Psoas muscle (tissue), 8 donors: Measurements from ENCODE around the gene SLC47A2. TPM values are rescaled to one million over a fixed set of nuclear protein-coding genes. Genes with fewer than 3 reads are reported as not detected.

ENCODE experiments used
- ATAC-seq, 4 donors: fragments of 200-7000 bp; cut with Tn5 transposase; one replicate each; pipeline ENCODE4 v1.9.1; 2020; ENCODE audit warnings: moderate library complexity in 3 of 4, mild to moderate bottlenecking in 2 of 4
- DNase-seq, 2 donors: peaks; one replicate each; pipeline ENCODE4 v3.0.0-alpha.2; 2020
- H3K27ac ChIP-seq: fragments of 200-600 bp; one replicate; pipeline ENCODE4 v1.8.0; 2022
- H3K27me3 ChIP-seq, 3 donors: fragments of 200-600 bp in 1 of 3; one replicate each; pipeline versions ENCODE4 v1.6.1 to v1.8.0; 2013 to 2022; ENCODE audit warnings: low read length in 2 of 3, mild to moderate bottlenecking in 2 of 3, moderate library complexity in 1 of 3; ENCODE audit not compliant: insufficient read depth in 3 of 3
- H3K36me3 ChIP-seq, 2 donors: fragments of 200-600 bp in 1 of 2; one replicate each; pipeline versions ENCODE4 v1.6.1 to v1.8.0; 2013 to 2022; ENCODE audit warnings: low read depth in 1 of 2, mild to moderate bottlenecking in 1 of 2, moderate library complexity in 1 of 2; ENCODE audit not compliant: insufficient read depth in 1 of 2
- H3K4me1 ChIP-seq: fragments of 200-600 bp; one replicate; pipeline ENCODE4 v1.8.0; 2022
- H3K4me3 ChIP-seq: fragments of 200-600 bp; one replicate; pipeline ENCODE4 v1.8.0; 2022; ENCODE audit warnings: mild to moderate bottlenecking
- H3K9me3 ChIP-seq: fragments of 200-600 bp; one replicate; pipeline ENCODE4 v1.8.0; 2022
- WGBS, 3 donors: extraction: QIAGEN DNeasy Blood & Tissue Kit; methylation state at CpG; one replicate each; pipeline versions ENCODE4 v1.1.6 to v1.1.7; 2013; 5-methylcytosine and 5-hydroxymethylcytosine counted together
- intact Hi-C, 2 donors: fragments of 100-400 bp; cut with DNase I; formaldehyde crosslinking; loops; one replicate each; pipeline versions ENCODE4 v1.11.0 to v1.14.2; 2022
- polyA plus RNA-seq, 3 donors: library from polyadenylated mRNA; stranded (reverse); fragments of 200-250 nt; gene quantifications; one replicate each; pipeline ENCODE4 v1.2.3, GENCODE V29; 2013
- total RNA-seq, 4 donors: library from RNA; stranded (reverse); fragmentation: NEBNext Ultra II Directional in 2 of 4; extraction: Animal tissue kit (Norgen Biotek cat#: 25700) in 2 of 4; gene quantifications; one replicate each; pipeline versions ENCODE4 v1.2.1 to v1.2.4, GENCODE V29; 2021 to 2023
- TF ChIP-seq, protein P1 (sequence below): fragments of 200-600 bp; IDR thresholded peaks from one replicate; pipeline ENCODE4 v1.8.0; 2022; ENCODE audit warnings: antibody characterized with exemption
- donor health status: healthy with polysubstance abuse.
- donor health status: DM: no; HTN: no; CAD: no; lungs with moderate emphysema.
- donor health status: Bipolar disorder and iron deficiency.
- donor health status: healthy.
- donor health status: DM: yes; HTN: yes; CAD: no.
- donor health status: DM: no; HTN: no; CAD: no.
- donor health status: DM: no; HTN: no; CAD: no.
- donor health status: DM: yes; HTN: yes; CAD: no.

Gene SLC47A2
- total and polyA plus RNA-seq, 7 donors: 0.01 to 1.1 (median 0.06) TPM; not detected in 3

DNA sequence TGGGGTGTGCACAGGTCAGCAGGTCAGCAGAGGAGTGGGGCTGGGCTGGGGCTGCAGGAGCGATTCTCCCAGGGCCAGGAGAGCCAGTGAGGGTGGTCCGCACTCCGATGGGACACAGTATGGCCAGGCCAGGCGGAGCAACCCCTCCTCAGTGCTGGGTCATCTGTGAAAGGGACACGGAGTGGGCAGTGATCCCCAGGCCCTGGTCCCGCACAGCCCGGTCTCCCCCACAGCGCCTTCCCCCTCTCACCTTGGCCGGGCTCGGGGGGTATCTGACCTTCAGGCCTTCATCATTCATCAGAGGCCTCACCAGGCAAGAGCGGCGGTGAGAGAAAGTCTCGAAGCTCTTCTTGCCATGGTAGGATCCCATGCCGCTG, 21.7 kb upstream of the SLC47A2 start:
- Histone ChIP-seq H3K4me3 (no peak overlapping the region), H3K9me3 (no peaks in the 10 kb centered on the region), H3K36me3 (no peaks in the 10 kb centered on the region), H3K27ac (no peak overlapping the region), H3K27me3 (no peaks in the 10 kb centered on the region), H3K4me1 (no peaks in the 10 kb centered on the region)
- TF ChIP-seq, protein P1, sequence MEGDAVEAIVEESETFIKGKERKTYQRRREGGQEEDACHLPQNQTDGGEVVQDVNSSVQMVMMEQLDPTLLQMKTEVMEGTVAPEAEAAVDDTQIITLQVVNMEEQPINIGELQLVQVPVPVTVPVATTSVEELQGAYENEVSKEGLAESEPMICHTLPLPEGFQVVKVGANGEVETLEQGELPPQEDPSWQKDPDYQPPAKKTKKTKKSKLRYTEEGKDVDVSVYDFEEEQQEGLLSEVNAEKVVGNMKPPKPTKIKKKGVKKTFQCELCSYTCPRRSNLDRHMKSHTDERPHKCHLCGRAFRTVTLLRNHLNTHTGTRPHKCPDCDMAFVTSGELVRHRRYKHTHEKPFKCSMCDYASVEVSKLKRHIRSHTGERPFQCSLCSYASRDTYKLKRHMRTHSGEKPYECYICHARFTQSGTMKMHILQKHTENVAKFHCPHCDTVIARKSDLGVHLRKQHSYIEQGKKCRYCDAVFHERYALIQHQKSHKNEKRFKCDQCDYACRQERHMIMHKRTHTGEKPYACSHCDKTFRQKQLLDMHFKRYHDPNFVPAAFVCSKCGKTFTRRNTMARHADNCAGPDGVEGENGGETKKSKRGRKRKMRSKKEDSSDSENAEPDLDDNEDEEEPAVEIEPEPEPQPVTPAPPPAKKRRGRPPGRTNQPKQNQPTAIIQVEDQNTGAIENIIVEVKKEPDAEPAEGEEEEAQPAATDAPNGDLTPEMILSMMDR: no peak
- DNase-seq (no peak), ATAC-seq (peak in 2 of 4 donors; percentile 15 to 18)
- intact Hi-C loops: no loop called here
- WGBS, 3 donors: 96 to 98% (median 96%) methylated on average over 13 to 14 of the region's 14 CpGs

- no peak overlapping the region for H3K27ac ChIP-seq
- no peaks in the 10 kb centered on the region for H3K4me1 ChIP-seq
- WGBS, 3 donors: 78 to 86% (median 79%) methylated on average over 15 of the region's 15 CpGs
- no peaks in the 10 kb centered on the region for H3K9me3 ChIP-seq
- no peak overlapping the region for H3K4me3 ChIP-seq
- TF ChIP-seq, protein P1: no peak
- peak in 1 of 4 donors; percentile 10 for ATAC-seq
- H3K27me3 ChIP-seq: no peaks in the 10 kb centered on the region
- intact Hi-C loops: no loop called here
- no peak for DNase-seq
- no peaks in the 10 kb centered on the region for H3K36me3 ChIP-seq
These were observed 21.1 kb upstream of the SLC47A2 start for GRCh38 chr17:19737305-19738072.

GRCh38 chr17:19736071-19736470, 19.7 kb upstream of the SLC47A2 start:
- 70 to 74% (median 70%) methylated on average over 11 of the region's 11 CpGs for WGBS, 3 donors
- TF ChIP-seq, protein P1: no peak
- no peak overlapping the region for H3K4me3 ChIP-seq
- H3K9me3 ChIP-seq: no peaks in the 10 kb centered on the region
- H3K27me3 ChIP-seq: no peaks in the 10 kb centered on the region
- ATAC-seq (no peak), DNase-seq (no peak)
- no peaks in the 10 kb centered on the region for H3K36me3 ChIP-seq
- H3K27ac ChIP-seq: no peak overlapping the region
- intact Hi-C loops: no loop called here
- H3K4me1 ChIP-seq: no peaks in the 10 kb centered on the region

DNA sequence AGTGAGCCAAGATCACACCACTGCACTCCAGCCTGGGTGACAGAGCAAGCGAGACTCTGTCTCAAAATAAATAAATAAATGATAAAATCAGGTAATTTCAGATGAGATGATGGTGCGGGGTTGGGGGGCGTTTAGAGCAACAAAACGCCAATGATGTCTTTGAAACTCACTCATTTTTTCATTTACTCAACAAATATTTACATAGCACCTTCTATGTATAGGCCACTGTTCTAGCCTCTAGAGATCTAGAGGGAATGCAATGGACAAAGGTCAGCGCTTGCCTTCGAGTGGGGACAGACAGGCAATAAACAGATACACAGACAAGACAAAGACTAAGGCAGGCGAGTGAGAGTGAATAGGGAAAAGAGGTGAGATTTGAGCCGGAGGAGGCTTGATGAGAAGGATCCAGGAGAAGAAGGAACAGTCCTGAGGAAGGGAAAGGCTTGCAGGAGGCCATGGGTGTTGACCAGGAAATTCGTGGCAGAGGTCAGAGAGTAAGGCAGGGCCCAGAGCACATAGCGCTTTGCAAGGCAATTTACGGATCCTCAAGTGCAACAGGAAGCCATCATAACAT, 17.7 kb upstream of the SLC47A2 start:
- Histone ChIP-seq H3K4me3 (no peak overlapping the region), H3K36me3 (no peaks in the 10 kb centered on the region), H3K27me3 (no peaks in the 10 kb centered on the region), H3K4me1 (no peaks in the 10 kb centered on the region), H3K9me3 (no peaks in the 10 kb centered on the region), H3K27ac (no peak overlapping the region)
- WGBS, 3 donors: 82 to 91% (median 84%) methylated on average over 11 of the region's 11 CpGs
- no peak for DNase-seq
- TF ChIP-seq, protein P1: no peak
- no peak for ATAC-seq
- intact Hi-C loops: no loop called here
